Fibroblast of lung (primary cell): ENCODE results near the gene NBEA.

Experiments used
- EZH2 ChIP-seq: IDR thresholded peaks from 2 replicates; pipeline ENCODE4 v1.5.1; 2012; ENCODE audit warnings: low read length, control low read depth, mild to moderate bottlenecking; ENCODE audit errors: missing control alignments
- TF ChIP-seq, protein P1 (sequence below), 2 donors: IDR thresholded peaks in 1 of 2; conservative IDR thresholded peaks in 1 of 2; 1 replicate in 1 of 2; 2 replicates in 1 of 2; pipeline ENCODE4 v1.5.1; 2011 to 2012; ENCODE audit warnings: low read length in 2 of 2, control low read depth in 1 of 2, inconsistent platforms in 1 of 2, low read depth in 1 of 2, mild to moderate bottlenecking in 1 of 2

DNA sequence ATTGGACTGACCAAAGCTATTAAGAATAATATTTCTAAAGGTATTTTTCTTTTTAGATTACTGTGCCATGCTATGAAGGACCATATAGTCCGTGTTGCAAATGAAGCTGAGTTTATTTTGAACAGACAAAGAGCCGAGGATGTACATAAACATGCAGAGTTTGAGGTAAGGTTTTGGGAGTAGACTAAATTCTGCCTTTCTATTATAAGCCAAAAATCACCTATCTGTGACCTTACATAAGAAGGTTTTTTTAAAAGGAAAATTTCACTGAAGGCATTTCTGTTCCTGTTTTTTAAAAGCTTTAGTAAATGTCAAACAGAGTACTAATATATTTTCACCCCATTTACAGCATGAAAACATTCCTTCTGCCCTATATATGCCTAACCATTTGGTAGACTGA is 407.0 kb downstream of the NBEA start:
- TF ChIP-seq, protein P1, sequence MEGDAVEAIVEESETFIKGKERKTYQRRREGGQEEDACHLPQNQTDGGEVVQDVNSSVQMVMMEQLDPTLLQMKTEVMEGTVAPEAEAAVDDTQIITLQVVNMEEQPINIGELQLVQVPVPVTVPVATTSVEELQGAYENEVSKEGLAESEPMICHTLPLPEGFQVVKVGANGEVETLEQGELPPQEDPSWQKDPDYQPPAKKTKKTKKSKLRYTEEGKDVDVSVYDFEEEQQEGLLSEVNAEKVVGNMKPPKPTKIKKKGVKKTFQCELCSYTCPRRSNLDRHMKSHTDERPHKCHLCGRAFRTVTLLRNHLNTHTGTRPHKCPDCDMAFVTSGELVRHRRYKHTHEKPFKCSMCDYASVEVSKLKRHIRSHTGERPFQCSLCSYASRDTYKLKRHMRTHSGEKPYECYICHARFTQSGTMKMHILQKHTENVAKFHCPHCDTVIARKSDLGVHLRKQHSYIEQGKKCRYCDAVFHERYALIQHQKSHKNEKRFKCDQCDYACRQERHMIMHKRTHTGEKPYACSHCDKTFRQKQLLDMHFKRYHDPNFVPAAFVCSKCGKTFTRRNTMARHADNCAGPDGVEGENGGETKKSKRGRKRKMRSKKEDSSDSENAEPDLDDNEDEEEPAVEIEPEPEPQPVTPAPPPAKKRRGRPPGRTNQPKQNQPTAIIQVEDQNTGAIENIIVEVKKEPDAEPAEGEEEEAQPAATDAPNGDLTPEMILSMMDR (conservative IDR thresholded peaks at IDR 0.05 in 1 of 2, IDR thresholded peaks at IDR 0.05 in 1 of 2; ENCODE audit: low read depth in 1 of 2, low read length in 2 of 2): no peak
- TF ChIP-seq EZH2: no peak
